SHP77 (cell line): ENCODE measurements around the gene PCBP3.
"Not testable (repeated sequence)": the region's sequence is repeated elsewhere in the genome, so short reads cannot be mapped to it uniquely, and the experiment has no call there.

Experiments
- DNase-seq, 2 experiments: peaks; one replicate each; lab custom pipeline; 2025; lab: John Stamatoyannopoulos, UW

Gene PCBP3

DNA sequence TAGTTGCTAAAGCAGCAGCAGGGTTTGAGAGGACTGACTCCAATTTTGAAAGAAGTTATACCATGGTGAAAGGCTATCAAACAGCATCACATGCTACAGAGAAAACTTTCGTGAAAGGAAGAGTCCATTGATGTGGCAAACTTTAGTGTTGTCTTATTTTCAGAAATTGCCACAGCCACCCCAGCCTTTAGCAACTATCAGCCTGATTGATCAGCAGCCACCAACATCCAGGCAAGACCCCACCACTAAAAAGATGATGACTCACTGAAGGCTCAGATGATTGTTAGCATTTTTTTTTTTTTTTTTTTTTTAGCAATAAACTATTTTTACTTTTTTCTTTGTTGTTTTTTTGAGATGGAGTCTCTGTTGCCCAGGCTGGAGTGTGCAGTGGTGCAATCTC, 35.3 kb downstream of the PCBP3 start:
- DNase-seq: not testable (repeated sequence)

DNA sequence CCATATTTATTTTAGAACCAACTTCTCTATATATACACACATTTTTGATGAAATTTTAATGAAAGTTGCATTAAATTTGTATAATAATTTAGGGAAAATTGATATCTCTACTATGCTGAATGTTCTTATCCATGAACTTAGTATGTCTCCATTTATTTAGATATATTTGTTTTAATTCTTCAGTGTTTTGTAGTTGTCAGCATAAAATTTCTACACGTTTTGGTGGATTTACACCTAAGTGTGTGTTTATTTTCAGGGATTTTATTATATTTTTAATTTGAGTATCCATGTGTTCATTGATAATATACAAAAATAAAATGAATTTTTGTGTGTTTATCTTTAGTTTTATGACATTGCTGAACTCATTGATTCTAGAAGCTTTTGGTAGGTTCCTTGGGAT, 36.7 kb downstream of the PCBP3 start:
- no peak for DNase-seq

DNA sequence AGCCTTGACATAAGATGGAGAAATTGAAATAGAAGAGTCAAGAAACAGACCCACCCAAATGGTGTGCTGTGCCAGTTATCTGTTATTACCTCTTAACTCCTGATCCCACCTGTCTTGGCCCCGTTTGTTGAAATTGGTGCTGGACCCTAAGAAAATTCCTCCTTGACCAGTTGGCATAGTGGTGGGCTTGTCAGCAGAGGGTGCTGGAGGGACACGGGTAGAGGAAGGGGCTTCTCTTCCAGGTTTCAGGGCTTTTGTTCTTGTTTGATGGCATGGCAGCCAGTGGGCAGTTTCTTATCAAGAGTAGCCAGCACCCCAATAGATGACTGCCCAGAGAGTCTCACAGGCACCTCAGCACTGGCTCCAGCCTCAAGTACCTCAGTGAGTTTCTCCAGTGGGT, 51.6 kb downstream of the PCBP3 start:
- no peak for DNase-seq

DNA sequence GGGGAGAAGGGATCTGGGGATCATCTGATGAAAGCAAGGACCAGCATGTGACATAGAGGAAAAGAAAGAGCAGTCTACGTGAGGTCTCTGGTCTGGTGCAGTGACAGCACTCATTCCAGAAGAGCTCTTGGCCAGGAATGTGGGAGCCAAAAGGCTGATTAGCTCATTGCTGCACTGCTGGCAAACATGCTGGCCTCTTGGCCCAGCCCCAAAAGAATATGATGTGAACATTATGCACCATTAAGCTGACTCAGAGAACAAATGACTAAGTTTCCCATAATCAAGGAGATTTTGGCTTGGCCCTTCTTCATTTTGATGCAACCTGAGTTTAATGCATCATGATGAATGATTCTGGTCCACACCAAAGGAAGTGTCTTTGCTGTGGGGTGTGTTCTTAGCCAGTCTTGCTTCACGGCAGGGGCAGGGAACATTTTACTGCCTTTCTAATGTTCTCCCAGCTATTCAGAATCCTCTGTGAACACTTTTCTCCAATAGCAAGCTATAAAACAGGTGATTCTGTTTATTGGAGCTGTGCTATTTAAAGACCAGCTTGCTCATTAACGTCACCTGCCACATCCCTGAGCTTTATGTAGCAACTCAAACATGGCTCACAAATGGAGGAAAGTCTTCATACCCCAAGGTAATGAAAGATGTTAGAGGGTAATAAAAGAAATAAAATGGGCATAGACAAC, 55.1 kb downstream of the PCBP3 start:
- peak in 1 of 2 experiments; percentile 10 for DNase-seq

DNA sequence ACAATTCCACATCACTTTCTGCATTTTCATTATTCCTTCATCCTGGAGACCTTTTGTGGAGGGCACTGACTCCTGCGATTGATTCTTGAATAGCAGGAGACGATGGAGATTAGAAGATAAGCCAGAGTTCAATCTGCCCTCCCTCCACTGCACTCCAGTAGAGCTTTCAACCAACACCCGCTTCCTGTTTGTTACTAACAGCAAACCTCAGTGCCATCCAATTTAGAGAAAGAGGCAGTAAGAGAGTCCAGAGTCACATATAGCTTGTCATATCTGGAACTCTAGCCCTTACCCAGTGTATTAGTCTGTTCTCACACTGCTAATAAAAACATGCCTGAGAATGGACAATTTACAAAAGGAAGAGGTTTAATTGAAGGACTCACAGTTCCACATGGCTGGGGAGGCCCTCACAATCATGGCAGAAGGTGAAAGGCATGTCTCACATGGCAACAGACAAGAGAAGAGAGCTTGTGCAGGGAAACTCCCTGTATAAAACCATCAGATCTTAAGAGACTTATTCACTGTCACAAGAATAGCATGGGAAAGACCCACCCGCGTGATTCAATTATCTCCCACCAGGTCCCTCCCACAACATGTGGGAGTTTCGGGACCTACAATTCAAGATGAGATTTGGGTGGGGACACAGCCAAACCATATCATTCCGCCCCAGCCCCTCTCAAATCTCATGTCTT, 55.9 kb downstream of the PCBP3 start:
- DNase-seq: no peak

DNA sequence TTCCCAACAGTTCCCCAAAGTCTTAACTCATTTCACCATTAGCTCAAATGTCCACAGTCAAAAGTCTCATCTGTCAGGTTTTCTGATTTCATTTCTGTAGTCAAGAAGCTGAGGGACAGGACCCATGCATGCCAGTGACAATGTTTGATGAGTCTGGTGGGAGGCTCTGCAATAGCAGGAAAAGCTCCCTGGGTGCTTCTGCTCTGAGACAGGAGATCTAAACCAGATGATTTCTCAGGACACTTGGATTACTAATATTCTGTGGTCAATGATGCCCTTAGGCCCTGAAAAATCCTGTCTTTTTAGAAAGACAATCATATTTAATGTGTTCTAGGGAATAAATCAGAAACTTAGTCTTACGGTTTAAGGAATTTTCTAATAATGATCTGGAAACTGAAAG, 56.4 kb downstream of the PCBP3 start:
- DNase-seq: no peak

DNA sequence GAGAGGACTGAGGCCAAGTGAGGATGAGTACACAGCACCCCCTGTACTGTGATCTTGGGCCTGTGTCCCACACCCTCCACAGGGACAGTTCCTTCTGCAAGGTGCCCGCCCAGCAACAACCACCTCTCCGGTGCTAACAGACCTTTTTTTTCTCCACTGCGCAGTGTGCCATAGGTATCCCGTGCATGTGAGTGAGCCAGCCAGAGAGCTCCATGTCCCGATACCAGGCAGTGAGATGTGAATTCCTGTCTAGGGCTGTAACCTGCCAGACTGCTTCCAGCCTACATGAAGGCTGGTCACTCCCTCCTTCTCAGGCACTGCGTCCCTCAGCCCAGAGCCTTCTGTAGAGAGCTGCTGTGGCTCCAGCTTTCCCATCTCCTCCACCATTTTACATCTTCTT, 56.9 kb downstream of the PCBP3 start:
- no peak for DNase-seq

DNA sequence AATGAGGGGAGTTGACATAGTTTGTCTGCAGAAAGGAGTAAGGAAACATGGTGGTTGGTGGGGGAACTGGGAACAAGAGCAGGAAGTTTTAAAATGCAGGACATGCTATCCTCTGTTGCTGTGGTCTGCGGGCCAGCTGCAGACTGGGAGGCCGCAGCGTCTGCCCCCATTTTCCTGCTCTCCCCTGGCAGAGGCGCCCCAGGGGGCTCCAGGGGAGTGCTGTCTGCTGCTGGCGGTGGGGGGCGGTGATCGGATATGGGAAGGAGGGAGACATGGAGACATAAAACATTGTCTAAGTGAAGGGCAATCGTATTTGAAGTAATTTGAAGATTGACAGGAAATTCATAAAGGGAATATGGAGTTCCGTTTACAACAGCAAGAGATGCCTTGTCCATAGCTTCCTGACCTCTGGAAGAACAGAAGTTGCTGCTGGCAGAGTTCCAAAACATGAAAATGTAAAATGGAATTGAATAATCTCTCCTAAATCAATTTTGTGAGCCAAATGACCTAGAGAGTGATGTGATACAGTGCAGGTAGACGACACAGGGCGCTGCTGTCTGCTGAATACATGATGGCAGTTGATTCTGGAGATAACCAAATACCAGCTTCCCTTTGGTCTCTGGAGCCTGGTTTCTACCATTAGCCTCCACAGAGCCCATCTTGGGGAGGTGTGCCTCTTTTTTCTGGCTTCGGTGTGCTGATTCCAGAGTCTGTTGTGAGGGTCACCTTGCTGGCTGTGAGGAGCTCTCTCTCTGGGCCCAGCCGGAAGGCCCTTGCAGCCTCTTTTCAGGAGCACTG, 61.0 kb downstream of the PCBP3 start:
- no peak for DNase-seq

DNA sequence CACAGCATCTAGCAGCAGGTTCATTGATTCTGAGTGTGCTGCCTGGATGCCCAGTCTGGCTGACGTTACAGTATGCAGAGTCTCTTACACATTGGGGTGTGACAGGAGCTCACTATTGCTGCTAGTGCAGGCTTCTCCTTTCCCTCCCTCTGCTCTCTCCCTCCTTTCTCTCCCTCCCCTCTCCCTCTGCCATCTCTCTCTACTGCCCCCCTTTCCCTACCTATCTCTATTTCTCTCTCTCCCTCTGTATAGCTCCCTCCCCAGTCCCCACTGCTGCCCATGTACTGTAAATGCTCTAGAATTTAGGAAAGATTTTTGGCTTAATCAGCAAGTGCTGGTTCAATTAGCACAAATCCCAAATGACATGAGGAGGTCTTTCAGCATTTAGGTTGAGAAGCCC, 62.8 kb downstream of the PCBP3 start:
- DNase-seq: no peak

DNA sequence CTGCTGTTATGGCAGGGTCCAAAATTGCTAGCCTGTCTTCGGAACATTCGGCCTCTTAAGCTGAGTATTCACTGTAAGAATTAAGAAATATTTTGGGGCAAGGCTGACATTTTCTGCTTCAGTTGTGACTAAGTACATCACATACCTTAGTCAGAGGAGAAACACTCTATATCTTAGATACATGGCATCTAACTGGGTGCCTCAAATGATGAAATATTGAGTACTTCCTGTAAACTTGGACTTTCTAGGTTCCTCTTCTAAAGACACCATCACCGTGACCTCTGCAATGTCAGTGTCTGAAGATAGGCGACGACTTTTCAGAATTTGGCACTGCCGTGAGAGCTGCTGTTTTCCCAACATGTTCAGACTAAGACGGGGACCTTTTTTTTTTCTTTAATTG, 65.6 kb downstream of the PCBP3 start:
- DNase-seq: no peak

DNA sequence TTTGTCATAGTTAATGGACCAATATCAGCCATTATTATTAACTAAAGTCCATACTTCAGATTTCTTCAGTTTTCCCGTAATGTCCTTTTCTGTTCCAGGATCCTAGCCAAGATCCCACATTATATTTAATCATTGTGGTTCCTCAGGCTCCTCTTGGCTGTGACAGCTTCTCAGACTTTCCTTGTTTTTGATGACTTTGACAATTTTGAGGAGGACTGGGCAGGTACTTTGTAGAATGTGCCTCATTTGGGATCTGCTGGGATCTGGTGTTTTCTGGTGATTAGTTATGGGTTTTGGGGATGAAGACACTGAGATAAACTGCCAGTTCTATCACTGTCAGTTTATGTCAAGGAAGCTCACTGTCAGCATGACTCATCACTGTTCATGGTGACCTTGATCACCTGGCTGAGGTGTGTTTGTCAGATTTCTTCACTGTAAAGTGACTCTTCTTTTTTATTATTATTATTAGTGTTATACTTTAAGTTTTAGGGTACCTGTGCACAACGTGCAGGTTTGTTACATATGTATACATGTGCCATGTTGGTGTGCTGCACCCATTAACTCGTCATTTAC, 66.3 kb downstream of the PCBP3 start:
- DNase-seq: no peak

DNA sequence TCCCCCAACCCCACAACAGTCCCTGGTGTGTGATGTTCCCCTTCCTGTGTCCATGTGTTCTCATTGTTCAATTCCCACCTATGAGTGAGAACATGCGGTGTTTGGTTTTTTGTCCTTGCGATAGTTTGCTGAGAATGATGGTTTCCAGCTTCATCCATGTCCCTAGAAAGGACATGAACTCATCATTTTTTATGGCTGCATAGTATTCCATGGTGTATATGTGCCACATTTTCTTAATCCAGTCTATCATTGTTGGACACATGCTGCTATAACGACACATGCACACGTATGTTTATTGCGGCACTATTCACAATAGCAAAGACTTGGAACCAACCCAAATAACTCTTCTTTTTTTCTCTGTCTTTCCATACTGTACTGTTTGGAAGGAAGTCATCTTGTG, 66.8 kb downstream of the PCBP3 start:
- DNase-seq: not testable (repeated sequence)

DNA sequence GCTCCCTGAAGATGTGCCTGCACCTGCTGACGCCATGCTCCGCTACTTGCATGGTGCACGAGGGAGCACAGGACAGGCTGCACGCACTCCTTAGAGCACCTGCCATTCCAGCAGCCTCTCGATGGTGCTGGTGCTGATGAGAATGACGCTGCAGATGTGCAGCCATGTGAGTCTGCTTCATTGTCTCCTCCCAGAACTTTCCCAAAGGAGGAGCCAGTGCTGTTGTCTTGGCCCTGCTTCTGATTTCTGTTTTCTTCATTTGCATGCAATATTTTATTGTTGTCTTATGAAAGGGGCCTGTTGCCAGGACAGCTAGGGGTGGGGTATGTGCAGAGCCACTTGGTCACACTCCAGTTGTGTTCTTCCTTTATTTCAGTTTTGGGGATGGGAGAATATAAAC, 70.1 kb downstream of the PCBP3 start:
- no peak for DNase-seq

DNA sequence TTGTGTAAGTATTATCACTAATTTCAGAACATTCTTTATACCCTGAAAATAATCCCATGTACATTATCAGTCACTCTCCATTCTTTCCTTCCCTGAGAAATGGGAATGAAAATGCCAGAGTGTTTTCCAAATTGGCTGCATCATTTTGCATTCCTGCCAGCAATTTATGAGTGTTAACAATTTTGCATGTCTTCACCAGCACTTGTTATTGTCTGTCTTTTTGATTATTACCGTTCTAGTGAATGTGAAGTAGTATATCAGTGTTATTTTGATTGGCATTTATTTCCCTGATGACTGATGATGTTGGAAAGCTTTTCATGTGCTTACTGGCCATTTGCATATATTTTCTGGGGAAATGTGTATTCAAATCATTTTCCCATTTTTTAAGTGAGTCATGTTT, 71.9 kb downstream of the PCBP3 start:
- DNase-seq: no peak

DNA sequence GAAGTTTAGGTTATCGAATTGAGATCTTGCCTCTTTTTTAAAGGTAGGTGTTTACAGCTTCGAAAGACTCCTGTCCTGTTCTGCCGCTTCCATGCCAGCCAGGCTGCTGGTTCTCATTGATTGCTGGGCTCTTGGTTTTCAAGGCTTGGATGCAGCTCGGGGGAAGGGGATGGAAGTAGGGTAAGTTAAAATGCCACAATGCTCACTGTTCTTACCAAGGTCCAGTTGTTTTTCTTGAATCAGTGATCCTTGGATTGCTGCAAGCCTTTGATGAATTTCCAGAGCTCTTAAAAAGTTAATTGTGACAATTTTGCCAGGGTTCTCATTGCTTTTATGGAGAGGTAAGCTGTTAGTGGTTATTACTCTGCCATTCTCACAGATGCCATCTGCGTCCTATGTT, 74.9 kb downstream of the PCBP3 start:
- no peak for DNase-seq

DNA sequence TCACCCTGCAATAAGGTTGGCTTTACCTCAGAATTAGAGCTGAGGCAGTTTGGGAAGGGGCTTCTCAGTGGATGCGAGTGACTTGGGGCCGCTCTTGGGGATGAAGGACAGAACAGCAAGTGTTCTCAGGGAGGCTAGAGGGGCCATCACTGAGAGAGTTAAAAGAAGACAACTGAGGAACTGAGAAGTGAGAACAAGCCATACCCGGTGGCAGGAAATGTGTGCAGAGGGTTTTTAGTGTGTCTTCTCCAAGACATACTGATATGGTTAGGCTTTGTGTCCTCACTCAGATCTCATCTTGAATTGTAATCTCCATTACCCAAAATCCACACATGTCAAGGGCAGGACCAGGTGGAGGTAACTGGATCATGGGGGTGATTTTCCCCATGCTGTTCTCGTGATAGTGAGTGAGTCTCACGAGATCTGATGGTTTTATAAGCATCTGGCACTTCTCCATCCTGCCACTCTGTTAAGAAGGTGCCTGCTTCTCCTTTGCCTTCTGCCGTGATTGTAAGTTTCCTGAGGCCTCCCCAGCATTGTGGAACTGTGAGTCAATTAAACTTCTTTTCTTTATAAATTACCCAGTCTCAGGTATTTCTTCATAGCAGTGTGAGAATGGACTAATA, 75.8 kb downstream of the PCBP3 start:
- DNase-seq: no peak

DNA sequence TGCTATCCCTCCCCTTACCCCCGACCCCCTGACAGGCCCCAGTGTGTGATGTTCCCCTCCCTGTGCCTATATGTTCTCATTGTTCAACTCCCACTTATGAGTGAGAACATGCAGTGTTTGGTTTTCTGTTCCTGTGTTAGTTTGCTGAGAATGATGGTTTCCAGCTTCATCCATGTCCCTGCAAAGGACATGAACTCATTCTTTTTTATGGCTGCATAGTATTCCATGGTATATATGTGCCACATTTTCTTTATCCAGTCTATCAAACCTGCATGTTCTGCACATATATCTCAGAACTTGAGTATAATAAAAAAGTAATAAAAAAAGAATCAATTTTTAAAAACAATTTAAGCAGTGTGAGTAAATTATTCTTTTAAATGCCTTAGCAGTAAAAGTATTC, 76.7 kb downstream of the PCBP3 start:
- DNase-seq: not testable (repeated sequence)

DNA sequence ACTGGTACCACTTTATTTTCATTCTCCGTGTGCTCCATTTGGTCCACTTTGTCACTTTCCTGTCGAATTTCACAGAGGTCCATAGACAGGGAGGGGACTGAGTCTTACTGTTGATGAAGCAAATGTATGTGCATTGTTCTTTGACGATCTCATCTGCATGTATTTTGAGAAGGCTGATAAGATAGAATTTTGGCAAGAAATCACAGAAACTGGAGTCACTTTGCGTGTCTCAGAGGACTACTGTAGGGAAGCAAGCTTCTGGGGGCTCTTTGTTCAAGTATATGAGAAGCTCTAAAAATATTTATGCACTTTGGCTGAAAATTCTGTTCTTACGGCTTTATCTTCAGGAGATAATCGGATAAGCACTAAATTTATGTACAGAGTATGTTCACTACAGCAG, 78.1 kb downstream of the PCBP3 start:
- DNase-seq: no peak

DNA sequence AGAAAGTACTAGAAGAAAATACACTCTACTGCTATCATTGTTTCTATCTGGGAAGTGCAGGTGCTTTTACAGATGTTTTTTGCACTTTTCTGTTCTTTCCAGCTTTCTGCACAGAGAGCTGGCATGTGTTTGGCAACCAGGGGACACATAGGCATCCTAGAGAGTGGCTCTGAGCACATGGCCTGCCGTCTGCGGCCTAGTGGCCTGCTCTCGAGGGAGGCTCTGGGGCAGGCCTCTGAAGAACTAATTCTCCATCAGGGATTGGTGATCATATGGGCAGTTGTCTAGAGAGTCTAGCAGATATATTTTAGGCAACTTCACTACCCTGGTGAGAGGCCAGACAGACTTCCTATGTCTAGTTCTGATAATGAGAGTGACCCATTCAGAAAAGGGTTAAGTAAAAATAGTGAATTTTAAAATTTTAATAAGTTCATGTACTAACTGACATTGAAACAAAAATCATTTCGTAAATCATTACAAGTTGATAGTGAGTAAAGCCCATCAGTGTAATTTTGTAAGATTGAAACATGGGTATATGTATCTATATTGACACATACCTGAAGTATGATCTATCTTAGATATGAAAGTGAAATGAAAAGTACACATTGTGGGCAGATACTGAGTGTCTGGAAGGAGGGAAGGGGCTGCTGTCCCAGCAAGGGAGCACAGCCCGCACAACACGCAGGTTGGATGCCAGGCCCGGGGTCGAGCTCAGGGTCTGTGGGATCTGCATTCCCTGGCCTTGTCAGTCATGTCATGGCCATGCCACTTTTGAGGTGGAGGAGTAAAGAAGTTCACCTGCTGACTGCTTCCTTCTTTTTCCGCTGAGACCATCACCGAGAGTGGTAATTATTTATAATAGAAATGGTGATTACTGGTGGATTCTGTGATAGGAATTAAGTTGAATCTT, 79.8 kb downstream of the PCBP3 start:
- DNase-seq: no peak

DNA sequence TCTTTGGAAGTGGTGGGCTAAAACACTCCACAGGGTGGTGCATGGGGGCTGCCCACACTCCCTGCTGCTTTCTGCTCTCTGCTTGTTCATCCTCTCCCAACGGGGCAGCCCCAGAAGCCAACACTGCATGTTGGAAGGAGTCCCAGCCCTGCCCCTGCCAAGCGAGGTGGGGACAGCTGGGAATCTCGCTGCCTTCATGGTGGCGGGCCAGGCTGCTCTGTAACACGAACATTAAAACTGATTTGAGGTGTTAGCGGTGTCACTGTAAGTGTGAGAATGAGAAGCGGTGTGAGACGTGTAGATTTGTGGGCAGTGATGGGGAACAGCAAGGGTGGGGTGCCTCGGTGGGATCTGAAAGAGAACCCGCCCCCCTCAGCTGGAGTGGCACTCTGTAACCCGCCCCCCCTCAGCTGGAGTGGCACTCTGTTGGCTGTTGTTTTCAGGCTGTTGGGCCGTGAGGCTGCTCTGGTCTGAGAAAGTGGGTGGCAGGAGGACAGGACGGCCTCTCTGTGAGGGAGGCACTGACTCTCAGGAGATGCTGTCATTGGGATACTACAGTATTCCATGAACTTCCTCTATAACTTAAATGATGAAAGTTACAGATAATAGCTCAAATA, 80.9 kb downstream of the PCBP3 start:
- DNase-seq: no peak
